ENCODE measurements around the gene TRNT1. TPM values are rescaled to one million over a fixed set of nuclear protein-coding genes. Genes with fewer than 3 reads are reported as not detected.

The TRNT1 gene
- total and polyA plus RNA-seq, 2 of the 8 experiments (the other 6 are each of a cell fraction or from before 2014, with no cell fraction given): 7.2 to 33.1 TPM

- no peak overlapping the region for H3K23ac ChIP-seq (ENCODE audit: insufficient read length)
- H3K4me1 ChIP-seq (replicated peaks in 1 of 4; ENCODE audit: control insufficient read depth in 3 of 4, insufficient read depth in 4 of 4, low read length in 3 of 4): peaks cover 2 to 7% (median 4%) of the 10 kb centered on the region in 4 experiments; a peak in 3 of 7 replicates
- 0 out of 2 replicates have a peak overlapping the region, but pooled peaks have one; percentile 16 for H2AK5ac ChIP-seq (ENCODE audit: low read depth, low read length)
- H3K56ac ChIP-seq (replicated peaks; ENCODE audit: insufficient read length, low read depth, low read length): no peak overlapping the region
- H3K23me2 ChIP-seq (ENCODE audit: low read depth, low read length): peaks cover 8% of the 10 kb centered on the region
- ChIA-PET POLR2A (ENCODE audit: partially characterized antibody) (interaction anchor here (1.5 kb wide), 1 partner anchor 30 kb away, joined by 3 read pairs; no protein-coding TSS in a partner anchor), CTCF (ENCODE audit: partially characterized antibody) (no interaction called here)
- FAIRE-seq (no peak), DNase-seq (ENCODE audit: low read depth in 1 of 2, low spot score in 2 of 2) (no peak)
- peak overlapping the region; percentile 91 for H4K91ac ChIP-seq (replicated peaks; ENCODE audit: insufficient read length, low read length)
- peak overlapping the region; percentile 70 to 99 (median 94) for H3K9ac ChIP-seq (replicated peaks in 1 of 4; ENCODE audit: extremely low read depth in 1 of 4, low read depth in 3 of 4, low read length in 3 of 4)
- H3K4me2 ChIP-seq (ENCODE audit: insufficient read depth in 1 of 2, low read depth in 2 of 2, low read length in 2 of 2): peak overlapping the region; percentile 91 to 93
- no peak overlapping the region for H2AFZ ChIP-seq (ENCODE audit: low read length)
- no peaks in the 10 kb centered on the region for H4K20me1 ChIP-seq (replicated peaks in 1 of 2; ENCODE audit: control insufficient read depth in 1 of 2, insufficient read depth in 2 of 2, low read length in 2 of 2)
- H3K18ac ChIP-seq (ENCODE audit: extremely low read depth, low read length): peak overlapping the region; percentile 97; the same call in 1 of the 2 replicates
- H3K4me3 ChIP-seq (ENCODE audit: extremely low read depth in 1 of 4, insufficient read depth in 2 of 4, low read depth in 3 of 4, low read length in 4 of 4): peak overlapping the region; percentile 79 to 87 (median 84)
- no peaks in the 10 kb centered on the region for H3K9me3 ChIP-seq (ENCODE audit: insufficient read depth in 2 of 2, low read depth in 1 of 2, low read length in 1 of 2)
- WGBS, 2 experiments (ENCODE audit: extremely low coverage in 1 of 2, insufficient coverage in 1 of 2, insufficient read length in 1 of 2, insufficient replicate concordance in 2 of 2, low coverage in 1 of 2, low lambda C conversion rate in 2 of 2, missing lambda C conversion rate in 1 of 2): 45% methylated on average over 20 of the region's 20 CpGs; no CpG with 5 or more reads in 1 of the 2 experiments
- peaks cover 10 to 27% (median 19%) of the 10 kb centered on the region in 4 experiments for H3K36me3 ChIP-seq (ENCODE audit: control insufficient read depth in 2 of 4, insufficient read depth in 4 of 4, low read length in 3 of 4)
- peak overlapping the region; percentile 96; the same call in 1 of the 2 replicates for H4K8ac ChIP-seq (ENCODE audit: extremely low read depth, insufficient read depth, low read length)
- no peak overlapping the region for H3K4ac ChIP-seq (replicated peaks; ENCODE audit: insufficient read length, low read depth, low read length)
- H3K27me3 ChIP-seq (replicated peaks in 1 of 4; ENCODE audit: control insufficient read depth in 3 of 4, extremely low read depth in 1 of 4, insufficient read depth in 3 of 4, low read length in 3 of 4): no peaks in the 10 kb centered on the region
- peak overlapping the region; percentile 96 for H3K27ac ChIP-seq (ENCODE audit: low read depth, low read length)
- H4K5ac ChIP-seq (ENCODE audit: insufficient read length, low read depth, low read length): no peak overlapping the region
- H3K14ac ChIP-seq (ENCODE audit: insufficient read length): no peak overlapping the region
- H2BK20ac ChIP-seq (ENCODE audit: low read length): 0 out of 2 replicates have a peak overlapping the region, but pooled peaks have one; percentile 48
- H3K79me1 ChIP-seq (ENCODE audit: low read depth, low read length): 0 out of 2 replicates have a peak, but pooled peaks cover 4% of the 10 kb centered on the region
- H2BK120ac ChIP-seq (replicated peaks; ENCODE audit: low read depth, low read length): no peak overlapping the region
- H2BK5ac ChIP-seq (ENCODE audit: low read depth, low read length): 0 out of 2 replicates have a peak overlapping the region, but pooled peaks have one; percentile 95
- peaks cover 4 to 31% of the 10 kb centered on the region in 2 experiments; a peak in 3 of 4 replicates for H3K79me2 ChIP-seq (ENCODE audit: control insufficient read depth in 1 of 2, insufficient read depth in 2 of 2, low read length in 2 of 2)
- H2BK15ac ChIP-seq (ENCODE audit: low read length): no peak overlapping the region
- H2BK12ac ChIP-seq (ENCODE audit: low read depth, low read length): 0 out of 2 replicates have a peak overlapping the region, but pooled peaks have one; percentile 9
- TF ChIP-seq POLR2AphosphoS5 (IDR thresholded peaks at IDR 0.05; ENCODE audit: low read depth, low read length): no peak
- TF ChIP-seq RNF2 (IDR thresholded peaks at IDR 0.05; ENCODE audit: borderline replicate concordance, low read depth, low read length, missing control alignments, poor library complexity, severe bottlenecking): no peak
- TF ChIP-seq CTCF (IDR thresholded peaks at IDR 0.05; ENCODE audit: control extremely low read depth in 1 of 3, insufficient read depth in 1 of 3, low read depth in 1 of 3, low read length in 3 of 3): no peak
- TF ChIP-seq MAFK (IDR thresholded peaks at IDR 0.05; ENCODE audit: low read depth, low read length): no peak
- TF ChIP-seq JUN (IDR thresholded peaks at IDR 0.05; ENCODE audit: low read depth, low read length): no peak
- peak; percentile 52 for TF ChIP-seq MAX (IDR thresholded peaks at IDR 0.05)
- TF ChIP-seq POLR2A (IDR thresholded peaks at IDR 0.05; ENCODE audit: control extremely low read depth in 1 of 2, low read depth in 2 of 2, low read length in 2 of 2): 0 out of 3 replicates have a peak, but pooled peaks of 1 of the 2 experiments have one; percentile 4
- no peak for TF ChIP-seq CHD1 (IDR thresholded peaks at IDR 0.05; ENCODE audit: low read depth, low read length)
Observed at GRCh38 chr3:3127432-3128010, 781 bp downstream of the TRNT1 start.
